CD8-positive, alpha-beta memory T cell (primary cell): ENCODE measurements around the gene LRP5. TPM values are rescaled to one million over a fixed set of nuclear protein-coding genes. Genes with fewer than 3 reads are reported as not detected.

Source experiments
- CTCF ChIA-PET: fragments of 350-600 bp; sonication (Branson Sonifier 250); formaldehyde crosslinking; loops from one replicate; lab custom pipeline; 2021; ENCODE audit warnings: antibody characterized with exemption; lab: Charles Lee
- POLR2A ChIA-PET: fragments of 350-600 bp; sonication (Branson Sonifier 250); formaldehyde crosslinking; loops from one replicate; lab custom pipeline; 2021; ENCODE audit warnings: antibody characterized with exemption; lab: Charles Lee
- DNase-seq, 5 donors: peaks; one replicate each; pipeline versions ENCODE4 v3.0.0 to v3.0.0-alpha.2; 2020 to 2022; ENCODE audit warnings: mixed read lengths in 1 of 5
- H3K27ac ChIP-seq: one replicate; pipeline ENCODE4 v1.7.0; 2013; ENCODE audit warnings: low read depth, mild to moderate bottlenecking, low read length, moderate library complexity
- H3K27me3 ChIP-seq: 2 replicates; pipeline ENCODE4 v1.7.0; 2013; ENCODE audit warnings: low read length, mild to moderate bottlenecking; ENCODE audit not compliant: insufficient read depth, poor library complexity, severe bottlenecking
- H3K36me3 ChIP-seq: 2 replicates; pipeline ENCODE4 v1.7.0; 2013; ENCODE audit warnings: mild to moderate bottlenecking, low read length, moderate library complexity; ENCODE audit not compliant: insufficient read depth
- H3K4me1 ChIP-seq: 2 replicates; pipeline ENCODE4 v1.7.0; 2013; ENCODE audit warnings: mild to moderate bottlenecking, low read length, moderate library complexity; ENCODE audit not compliant: insufficient read depth
- H3K4me3 ChIP-seq: 2 replicates; pipeline ENCODE4 v1.7.0; 2013; ENCODE audit warnings: mild to moderate bottlenecking, low read length
- H3K9me3 ChIP-seq: 2 replicates; pipeline ENCODE4 v1.7.0; 2013; ENCODE audit warnings: mild to moderate bottlenecking, low read length
- H3K27ac Mint-ChIP-seq, 8 donors: one replicate each; pipeline ENCODE4 v1.8.0; 2020 to 2021; ENCODE audit warnings: mixed read lengths in 8 of 8, mild to moderate bottlenecking in 6 of 8, inconsistent platforms in 3 of 8, moderate library complexity in 3 of 8
- H3K27me3 Mint-ChIP-seq, 2 donors: one replicate each; pipeline ENCODE4 v1.8.0; 2020 to 2021; ENCODE audit warnings: mixed read lengths in 2 of 2, mild to moderate bottlenecking in 1 of 2, moderate library complexity in 1 of 2
- H3K36me3 Mint-ChIP-seq, 3 donors: one replicate each; pipeline ENCODE4 v1.8.0; 2020 to 2021; ENCODE audit warnings: mixed read lengths in 3 of 3, inconsistent platforms in 1 of 3, mild to moderate bottlenecking in 1 of 3
- H3K4me1 Mint-ChIP-seq, 3 donors: one replicate each; pipeline ENCODE4 v1.8.0; 2020 to 2021; ENCODE audit warnings: mixed read lengths in 3 of 3, inconsistent platforms in 1 of 3, mild to moderate bottlenecking in 1 of 3
- H3K4me3 Mint-ChIP-seq, 7 donors: one replicate each; pipeline ENCODE4 v1.8.0; 2020 to 2021; ENCODE audit warnings: mixed read lengths in 7 of 7, mild to moderate bottlenecking in 6 of 7, moderate library complexity in 4 of 7, inconsistent platforms in 2 of 7
- H3K9me3 Mint-ChIP-seq, 5 donors: one replicate each; pipeline ENCODE4 v1.8.0; 2020 to 2022; ENCODE audit warnings: mixed read lengths in 5 of 5, mild to moderate bottlenecking in 3 of 5, moderate library complexity in 2 of 5, inconsistent platforms in 1 of 5
- polyA plus RNA-seq: library from polyadenylated mRNA; unstranded; fragments of 300-500 nt; fragmentation: Illumina TruSeq; gene quantifications from one replicate; pipeline ENCODE4 v1.2.3, GENCODE V29; 2021
- total RNA-seq, 2 experiments: library from RNA; stranded (reverse); gene quantifications; one replicate each; pipeline ENCODE4 v1.2.3, GENCODE V29; 2021

The LRP5 gene
- total and polyA plus RNA-seq, 3 experiments from 2014 or later = 0.68 to 9.9 (median 7.5) TPM

GRCh38 chr11:68350759-68351449, 38.5 kb downstream of the LRP5 start:
- H3K4me1 ChIP-seq = no peaks in the 10 kb centered on the region
- H3K27ac ChIP-seq = no peak overlapping the region
- H3K9me3 ChIP-seq = no peaks in the 10 kb centered on the region
- no peak overlapping the region for H3K4me3 ChIP-seq
- DNase-seq = no peak
- no peak overlapping the region for H3K4me3 Mint-ChIP-seq
- POLR2A ChIA-PET = no interaction called here
- H3K9me3 Mint-ChIP-seq = no peaks in the 10 kb centered on the region
- no peaks in the 10 kb centered on the region for H3K27me3 Mint-ChIP-seq
- no peaks in the 10 kb centered on the region for H3K4me1 Mint-ChIP-seq
- no peak overlapping the region for H3K27ac Mint-ChIP-seq
- H3K36me3 Mint-ChIP-seq = peaks cover 0 to 1% (median 0%) of the 10 kb centered on the region in 3 donors
- H3K36me3 ChIP-seq = no peaks in the 10 kb centered on the region
- CTCF ChIA-PET = no interaction called here
- no peaks in the 10 kb centered on the region for H3K27me3 ChIP-seq

GRCh38 chr11:68351450-68352275, 39.3 kb downstream of the LRP5 start:
- CTCF ChIA-PET = no interaction called here
- peaks cover 0 to 1% (median 0%) of the 10 kb centered on the region in 5 donors for H3K9me3 Mint-ChIP-seq
- H3K36me3 Mint-ChIP-seq = peaks cover 0 to 1% (median 0%) of the 10 kb centered on the region in 3 donors
- no peaks in the 10 kb centered on the region for H3K4me1 Mint-ChIP-seq
- POLR2A ChIA-PET = no interaction called here
- Histone ChIP-seq H3K4me1 (no peaks in the 10 kb centered on the region), H3K4me3 (no peak overlapping the region), H3K36me3 (no peaks in the 10 kb centered on the region), H3K9me3 (no peaks in the 10 kb centered on the region), H3K27ac (no peak overlapping the region), H3K27me3 (no peaks in the 10 kb centered on the region)
- no peak overlapping the region for H3K27ac Mint-ChIP-seq
- no peak overlapping the region for H3K4me3 Mint-ChIP-seq
- no peak for DNase-seq
- no peaks in the 10 kb centered on the region for H3K27me3 Mint-ChIP-seq

GRCh38 chr11:68352591-68352990, 40.2 kb downstream of the LRP5 start:
- no peaks in the 10 kb centered on the region for H3K4me1 ChIP-seq
- Mint-ChIP-seq H3K4me1 (no peaks in the 10 kb centered on the region), H3K9me3 (peaks cover 0 to 1% (median 0%) of the 10 kb centered on the region in 5 donors), H3K4me3 (no peak overlapping the region), H3K27ac (no peak overlapping the region), H3K27me3 (no peaks in the 10 kb centered on the region), H3K36me3 (peaks cover 0 to 1% (median 0%) of the 10 kb centered on the region in 3 donors)
- CTCF ChIA-PET = no interaction called here
- DNase-seq = no peak
- POLR2A ChIA-PET = no interaction called here
- H3K27me3 ChIP-seq = no peaks in the 10 kb centered on the region
- no peak overlapping the region for H3K27ac ChIP-seq
- H3K36me3 ChIP-seq = no peaks in the 10 kb centered on the region
- no peaks in the 10 kb centered on the region for H3K9me3 ChIP-seq
- H3K4me3 ChIP-seq = no peak overlapping the region

GRCh38 chr11:68353118-68353517, 40.7 kb downstream of the LRP5 start:
- H3K4me3 Mint-ChIP-seq = no peak overlapping the region
- H3K27me3 Mint-ChIP-seq = no peaks in the 10 kb centered on the region
- H3K36me3 ChIP-seq = no peaks in the 10 kb centered on the region
- POLR2A ChIA-PET = no interaction called here
- peaks cover 0 to 1% (median 0%) of the 10 kb centered on the region in 5 donors for H3K9me3 Mint-ChIP-seq
- no peak overlapping the region for H3K27ac ChIP-seq
- peaks cover 0 to 1% (median 0%) of the 10 kb centered on the region in 3 donors for H3K36me3 Mint-ChIP-seq
- H3K4me1 ChIP-seq = no peaks in the 10 kb centered on the region
- no peaks in the 10 kb centered on the region for H3K27me3 ChIP-seq
- no peaks in the 10 kb centered on the region for H3K4me1 Mint-ChIP-seq
- no peak for DNase-seq
- CTCF ChIA-PET = no interaction called here
- no peak overlapping the region for H3K27ac Mint-ChIP-seq
- no peaks in the 10 kb centered on the region for H3K9me3 ChIP-seq
- H3K4me3 ChIP-seq = no peak overlapping the region

GRCh38 chr11:68353669-68354068, 41.3 kb downstream of the LRP5 start:
- H3K27ac ChIP-seq = no peak overlapping the region
- Mint-ChIP-seq H3K27ac (no peak overlapping the region), H3K4me1 (no peaks in the 10 kb centered on the region), H3K36me3 (peaks cover 0 to 1% (median 0%) of the 10 kb centered on the region in 3 donors), H3K27me3 (no peaks in the 10 kb centered on the region), H3K9me3 (peaks cover 0 to 1% (median 0%) of the 10 kb centered on the region in 5 donors), H3K4me3 (no peak overlapping the region)
- no peaks in the 10 kb centered on the region for H3K27me3 ChIP-seq
- no peaks in the 10 kb centered on the region for H3K36me3 ChIP-seq
- CTCF ChIA-PET = no interaction called here
- no peaks in the 10 kb centered on the region for H3K4me1 ChIP-seq
- POLR2A ChIA-PET = no interaction called here
- no peak overlapping the region for H3K4me3 ChIP-seq
- no peaks in the 10 kb centered on the region for H3K9me3 ChIP-seq
- no peak for DNase-seq

GRCh38 chr11:68354148-68354872, 41.9 kb downstream of the LRP5 start:
- CTCF ChIA-PET = no interaction called here
- H3K27ac Mint-ChIP-seq = no peak overlapping the region

GRCh38 chr11:68355471-68355870, 43.1 kb downstream of the LRP5 start:
- Histone ChIP-seq H3K27me3 (no peaks in the 10 kb centered on the region), H3K27ac (no peak overlapping the region), H3K9me3 (no peaks in the 10 kb centered on the region), H3K36me3 (no peaks in the 10 kb centered on the region), H3K4me3 (no peak overlapping the region), H3K4me1 (no peaks in the 10 kb centered on the region)
- CTCF ChIA-PET = no interaction called here
- Mint-ChIP-seq H3K36me3 (peaks cover 0 to 1% (median 0%) of the 10 kb centered on the region in 3 donors), H3K4me1 (no peaks in the 10 kb centered on the region), H3K27ac (no peak overlapping the region), H3K4me3 (no peak overlapping the region), H3K9me3 (peaks cover 0 to 1% (median 0%) of the 10 kb centered on the region in 5 donors), H3K27me3 (no peaks in the 10 kb centered on the region)
- POLR2A ChIA-PET = no interaction called here
- no peak for DNase-seq

More at GRCh38 chr11:68354148-68354872, 41.9 kb downstream of the LRP5 start:
- Histone ChIP-seq H3K27ac (no peak overlapping the region), H3K9me3 (no peaks in the 10 kb centered on the region), H3K4me1 (no peaks in the 10 kb centered on the region), H3K36me3 (no peaks in the 10 kb centered on the region), H3K27me3 (no peaks in the 10 kb centered on the region), H3K4me3 (no peak overlapping the region)
- POLR2A ChIA-PET = no interaction called here
- Mint-ChIP-seq H3K4me3 (no peak overlapping the region), H3K27me3 (no peaks in the 10 kb centered on the region), H3K36me3 (peaks cover 0 to 1% (median 0%) of the 10 kb centered on the region in 3 donors), H3K4me1 (no peaks in the 10 kb centered on the region), H3K9me3 (peaks cover 0 to 1% (median 0%) of the 10 kb centered on the region in 5 donors)
- DNase-seq = no peak

- H3K4me3 ChIP-seq = no peak overlapping the region
- H3K9me3 ChIP-seq = no peaks in the 10 kb centered on the region
- no peak overlapping the region for H3K27ac Mint-ChIP-seq
- H3K4me3 Mint-ChIP-seq = no peak overlapping the region
- POLR2A ChIA-PET = no interaction called here
- no peaks in the 10 kb centered on the region for H3K36me3 ChIP-seq
- no peak overlapping the region for H3K27ac ChIP-seq
- DNase-seq = no peak
- H3K4me1 ChIP-seq = no peaks in the 10 kb centered on the region
- H3K27me3 Mint-ChIP-seq = no peaks in the 10 kb centered on the region
- no peaks in the 10 kb centered on the region for H3K36me3 Mint-ChIP-seq
- no peaks in the 10 kb centered on the region for H3K27me3 ChIP-seq
- CTCF ChIA-PET = no interaction called here
- H3K4me1 Mint-ChIP-seq = no peaks in the 10 kb centered on the region
- H3K9me3 Mint-ChIP-seq = peaks cover 0 to 1% (median 0%) of the 10 kb centered on the region in 5 donors
Measured at GRCh38 chr11:68357568-68357967, 45.2 kb downstream of the LRP5 start.
